Measurements from ENCODE around the gene ACTN2. TPM values are rescaled to one million over a fixed set of nuclear protein-coding genes. Genes with fewer than 3 reads are reported as not detected.

Gene ACTN2
- total and polyA plus RNA-seq, 8 donors, result 0.37 to 17.4 (median 1.9) TPM; not detected in 1

DNA sequence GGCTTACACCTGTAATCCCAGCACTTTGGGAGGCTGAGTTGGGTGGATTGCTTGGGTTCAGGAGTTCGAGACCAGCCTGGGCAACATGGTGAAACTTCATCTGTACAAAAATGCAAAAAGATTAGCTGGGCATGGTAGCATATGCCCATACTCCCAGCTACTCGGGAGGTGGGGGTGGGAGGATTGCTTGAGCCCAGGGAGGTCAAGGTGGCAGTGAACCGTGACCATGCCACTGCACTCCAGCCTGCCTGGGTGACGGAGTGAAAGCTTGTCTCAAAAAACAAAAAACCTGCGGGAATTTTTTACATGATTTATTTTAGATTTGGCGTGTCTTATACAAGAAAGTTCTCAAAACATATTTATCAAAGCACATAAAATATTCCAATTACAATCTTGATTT, 81.0 kb downstream of the ACTN2 start:
- DNase-seq, result no peak
- H3K4me1 ChIP-seq, result peaks cover 0 to 8% (median 2%) of the 10 kb centered on the region in 4 donors
- no peak overlapping the region for H3K4me3 ChIP-seq
- TF ChIP-seq POLR2AphosphoS5 (IDR thresholded peaks at IDR 0.05), result no peak
- no peak for TF ChIP-seq POLR2A (IDR thresholded peaks at IDR 0.05)
- TF ChIP-seq EP300 (IDR thresholded peaks at IDR 0.05), result no peak
- TF ChIP-seq, protein P1, sequence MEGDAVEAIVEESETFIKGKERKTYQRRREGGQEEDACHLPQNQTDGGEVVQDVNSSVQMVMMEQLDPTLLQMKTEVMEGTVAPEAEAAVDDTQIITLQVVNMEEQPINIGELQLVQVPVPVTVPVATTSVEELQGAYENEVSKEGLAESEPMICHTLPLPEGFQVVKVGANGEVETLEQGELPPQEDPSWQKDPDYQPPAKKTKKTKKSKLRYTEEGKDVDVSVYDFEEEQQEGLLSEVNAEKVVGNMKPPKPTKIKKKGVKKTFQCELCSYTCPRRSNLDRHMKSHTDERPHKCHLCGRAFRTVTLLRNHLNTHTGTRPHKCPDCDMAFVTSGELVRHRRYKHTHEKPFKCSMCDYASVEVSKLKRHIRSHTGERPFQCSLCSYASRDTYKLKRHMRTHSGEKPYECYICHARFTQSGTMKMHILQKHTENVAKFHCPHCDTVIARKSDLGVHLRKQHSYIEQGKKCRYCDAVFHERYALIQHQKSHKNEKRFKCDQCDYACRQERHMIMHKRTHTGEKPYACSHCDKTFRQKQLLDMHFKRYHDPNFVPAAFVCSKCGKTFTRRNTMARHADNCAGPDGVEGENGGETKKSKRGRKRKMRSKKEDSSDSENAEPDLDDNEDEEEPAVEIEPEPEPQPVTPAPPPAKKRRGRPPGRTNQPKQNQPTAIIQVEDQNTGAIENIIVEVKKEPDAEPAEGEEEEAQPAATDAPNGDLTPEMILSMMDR (IDR thresholded peaks at IDR 0.05), result no peak
- peaks cover 0 to 8% (median 0%) of the 10 kb centered on the region in 4 donors for H3K36me3 ChIP-seq
- H3K9me3 ChIP-seq, result no peaks in the 10 kb centered on the region
- H3K27ac ChIP-seq, result no peak overlapping the region
- peaks cover 0 to 8% (median 0%) of the 10 kb centered on the region in 3 donors for H3K27me3 ChIP-seq
- intact Hi-C loops (cut with DNase I; ENCODE audit: low total_unique reads), result no loop called here
- 82 to 92% (median 88%) methylated on average over 6 of the region's 6 CpGs for WGBS, 5 donors

DNA sequence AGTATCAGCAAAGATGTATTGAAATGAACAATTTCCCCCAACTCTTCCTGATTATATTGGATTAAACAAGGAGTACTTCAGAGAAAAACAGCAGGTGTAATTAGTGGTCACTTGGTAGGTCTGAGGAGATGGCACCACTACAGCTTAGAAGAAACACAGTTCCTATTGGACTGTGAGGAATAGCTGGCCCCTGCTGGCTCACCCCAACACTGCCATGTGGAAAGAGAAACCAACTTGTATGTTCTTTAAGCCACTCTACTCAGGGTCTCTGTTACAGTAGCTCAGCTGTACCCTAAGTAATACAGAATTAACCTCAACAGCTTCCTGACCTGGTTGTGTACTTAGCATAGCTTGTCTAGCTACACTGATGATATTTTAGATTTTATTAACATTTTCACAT, 82.3 kb downstream of the ACTN2 start:
- intact Hi-C loops (cut with DNase I; ENCODE audit: low total_unique reads), result no loop called here
- Histone ChIP-seq H3K4me1 (peaks cover 0 to 8% (median 2%) of the 10 kb centered on the region in 4 donors), H3K27me3 (peaks cover 0 to 8% (median 0%) of the 10 kb centered on the region in 3 donors)

DNA sequence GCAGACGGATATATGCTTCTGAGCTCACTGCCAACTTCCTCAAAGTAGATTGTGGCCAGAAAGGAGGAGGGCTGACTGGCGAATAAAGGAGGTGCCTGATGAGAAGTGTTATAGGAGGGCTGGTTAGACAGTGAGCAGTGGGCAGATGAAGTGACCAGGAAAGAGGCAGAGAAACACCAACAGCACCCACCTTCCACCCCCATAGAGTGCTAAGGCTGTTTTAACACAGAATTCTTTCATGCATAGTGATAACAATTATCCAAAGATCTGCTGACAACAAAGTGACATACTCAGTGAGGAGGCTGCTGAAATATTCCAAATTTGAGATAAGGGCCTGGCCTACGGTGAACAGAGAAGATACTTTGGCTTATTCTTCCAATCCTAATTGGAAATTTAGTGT, 87.6 kb downstream of the ACTN2 start:
- DNase-seq, result no peak
- H3K27ac ChIP-seq, result no peak overlapping the region
- intact Hi-C loops (cut with DNase I; ENCODE audit: low total_unique reads), result no loop called here
- no peaks in the 10 kb centered on the region for H3K36me3 ChIP-seq
- no peak overlapping the region for H3K4me3 ChIP-seq
- no peaks in the 10 kb centered on the region for H3K4me1 ChIP-seq
- peaks cover 0 to 2% (median 2%) of the 10 kb centered on the region in 4 donors for H3K9me3 ChIP-seq
- WGBS, 5 donors, result 67 to 81% (median 76%) methylated on average over 3 of the region's 3 CpGs
- TF ChIP-seq EP300 (IDR thresholded peaks at IDR 0.05) (no peak), POLR2A (IDR thresholded peaks at IDR 0.05) (no peak), POLR2AphosphoS5 (IDR thresholded peaks at IDR 0.05) (no peak)
- TF ChIP-seq, protein P1 (IDR thresholded peaks at IDR 0.05), result no peak
- H3K27me3 ChIP-seq, result peaks cover 0 to 8% (median 0%) of the 10 kb centered on the region in 3 donors

More for the DNA sequence above, 82.3 kb downstream of the ACTN2 start:
- peaks cover 0 to under 1% (median 0%) of the 10 kb centered on the region in 4 donors for H3K36me3 ChIP-seq
- no peak for DNase-seq
- no peak overlapping the region for H3K27ac ChIP-seq
- H3K4me3 ChIP-seq, result no peak overlapping the region
- TF ChIP-seq EP300 (IDR thresholded peaks at IDR 0.05), result no peak
- TF ChIP-seq, protein P1 (IDR thresholded peaks at IDR 0.05), result no peak
- no peak for TF ChIP-seq POLR2AphosphoS5 (IDR thresholded peaks at IDR 0.05)
- TF ChIP-seq POLR2A (IDR thresholded peaks at IDR 0.05), result no peak
- H3K9me3 ChIP-seq, result no peaks in the 10 kb centered on the region

DNA sequence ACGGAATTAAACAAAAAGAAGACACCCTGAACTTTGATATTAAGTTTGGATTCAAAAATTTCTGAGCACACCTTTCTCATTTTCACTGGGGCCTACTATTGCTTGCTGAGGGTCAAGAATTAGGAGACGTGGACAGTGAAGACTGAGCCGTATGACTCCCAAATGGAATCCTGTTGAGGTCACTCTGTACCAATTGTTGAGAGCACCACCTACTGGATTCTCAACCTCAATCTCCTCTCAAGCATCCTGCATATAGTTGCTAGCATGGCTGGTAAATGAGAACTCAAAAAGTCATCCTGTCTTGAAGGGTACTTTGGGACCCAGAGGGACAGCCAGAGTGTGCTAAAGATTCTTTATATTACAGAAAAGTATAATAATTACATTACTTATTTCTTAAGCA, 88.6 kb downstream of the ACTN2 start:
- intact Hi-C loops (cut with DNase I; ENCODE audit: low total_unique reads), result no loop called here
- Histone ChIP-seq H3K4me1 (no peaks in the 10 kb centered on the region), H3K27me3 (peaks cover 0 to 8% (median 0%) of the 10 kb centered on the region in 3 donors), H3K36me3 (no peaks in the 10 kb centered on the region), H3K9me3 (peaks cover 0 to 12% (median 11%) of the 10 kb centered on the region in 4 donors), H3K4me3 (no peak overlapping the region), H3K27ac (no peak overlapping the region)
- WGBS, 5 donors, result 33 to 50% (median 41%) methylated on average over 3 of the region's 3 CpGs
- DNase-seq, result peak in 1 of 2 donors; percentile 17
- no peak for TF ChIP-seq POLR2A (IDR thresholded peaks at IDR 0.05)
- TF ChIP-seq, protein P1 (IDR thresholded peaks at IDR 0.05), result no peak
- TF ChIP-seq EP300 (IDR thresholded peaks at IDR 0.05), result no peak
- TF ChIP-seq POLR2AphosphoS5 (IDR thresholded peaks at IDR 0.05), result no peak
